ENCODE measurements around the gene PRDM16.

The PRDM16 gene

DNA sequence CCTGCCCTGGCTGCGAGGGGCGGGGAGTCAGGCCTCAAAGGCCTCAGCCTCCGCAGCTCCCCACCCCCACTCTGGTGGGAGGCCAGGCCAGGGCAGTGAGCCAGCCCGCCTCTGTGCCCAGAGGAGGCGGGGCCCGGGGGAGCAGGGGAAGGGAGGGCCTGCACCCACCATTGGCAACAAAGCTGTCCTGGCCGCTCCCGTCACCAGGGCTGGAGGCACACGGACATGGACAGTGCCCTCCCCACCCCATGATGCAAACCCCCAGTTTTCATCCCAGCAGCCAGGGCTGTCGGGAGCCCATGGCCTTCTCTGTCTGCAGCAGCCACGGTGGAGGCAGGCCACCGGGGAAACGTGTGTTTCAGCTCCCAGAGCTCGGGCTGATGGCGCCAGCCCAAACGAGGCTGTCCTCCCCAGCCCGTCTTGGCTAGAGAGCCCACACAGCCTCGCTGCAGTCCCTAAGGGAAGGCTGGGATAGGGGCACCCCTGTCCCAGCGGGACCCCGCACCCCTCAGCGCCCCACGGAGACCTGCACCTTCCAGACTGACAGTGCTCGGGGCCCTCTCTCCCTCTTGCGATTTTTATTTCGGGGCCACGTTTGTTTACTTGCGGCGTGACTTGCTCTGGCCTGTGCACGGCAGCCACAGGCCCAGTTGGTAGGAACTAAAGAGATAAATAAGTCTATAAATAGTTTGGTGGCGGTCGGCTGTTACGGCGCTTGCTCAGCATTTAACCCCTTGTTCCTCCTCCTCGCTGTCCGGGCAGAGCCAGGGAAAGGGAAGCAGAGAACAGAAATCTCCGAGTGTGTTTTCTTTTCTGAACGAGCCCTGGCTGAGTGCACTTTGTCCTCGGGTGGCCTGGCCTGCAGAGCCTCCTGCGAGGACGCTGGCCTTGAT is 101.8 kb downstream of the PRDM16 start:
- FAIRE-seq, result no peak

DNA sequence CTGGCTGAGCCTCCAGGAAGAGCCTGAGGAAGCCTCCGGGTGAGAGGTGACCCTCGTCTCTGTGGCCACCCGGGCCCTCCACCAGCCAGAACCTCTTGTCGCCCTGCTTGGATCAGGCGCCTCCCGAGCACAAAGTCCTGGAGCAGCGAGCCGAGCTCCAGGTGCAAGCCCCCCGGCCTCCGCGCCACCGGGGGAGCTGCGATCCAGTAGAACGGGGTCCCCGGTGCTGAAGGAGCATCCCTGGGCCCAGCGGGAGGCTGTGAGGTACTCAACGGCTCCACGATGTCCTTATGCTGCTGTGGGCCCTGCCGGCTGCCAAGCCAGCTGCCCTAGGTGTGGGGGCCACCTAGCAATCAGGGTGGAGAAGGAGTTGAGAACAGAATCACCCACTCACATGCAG is 102.8 kb downstream of the PRDM16 start:
- no peak for FAIRE-seq

DNA sequence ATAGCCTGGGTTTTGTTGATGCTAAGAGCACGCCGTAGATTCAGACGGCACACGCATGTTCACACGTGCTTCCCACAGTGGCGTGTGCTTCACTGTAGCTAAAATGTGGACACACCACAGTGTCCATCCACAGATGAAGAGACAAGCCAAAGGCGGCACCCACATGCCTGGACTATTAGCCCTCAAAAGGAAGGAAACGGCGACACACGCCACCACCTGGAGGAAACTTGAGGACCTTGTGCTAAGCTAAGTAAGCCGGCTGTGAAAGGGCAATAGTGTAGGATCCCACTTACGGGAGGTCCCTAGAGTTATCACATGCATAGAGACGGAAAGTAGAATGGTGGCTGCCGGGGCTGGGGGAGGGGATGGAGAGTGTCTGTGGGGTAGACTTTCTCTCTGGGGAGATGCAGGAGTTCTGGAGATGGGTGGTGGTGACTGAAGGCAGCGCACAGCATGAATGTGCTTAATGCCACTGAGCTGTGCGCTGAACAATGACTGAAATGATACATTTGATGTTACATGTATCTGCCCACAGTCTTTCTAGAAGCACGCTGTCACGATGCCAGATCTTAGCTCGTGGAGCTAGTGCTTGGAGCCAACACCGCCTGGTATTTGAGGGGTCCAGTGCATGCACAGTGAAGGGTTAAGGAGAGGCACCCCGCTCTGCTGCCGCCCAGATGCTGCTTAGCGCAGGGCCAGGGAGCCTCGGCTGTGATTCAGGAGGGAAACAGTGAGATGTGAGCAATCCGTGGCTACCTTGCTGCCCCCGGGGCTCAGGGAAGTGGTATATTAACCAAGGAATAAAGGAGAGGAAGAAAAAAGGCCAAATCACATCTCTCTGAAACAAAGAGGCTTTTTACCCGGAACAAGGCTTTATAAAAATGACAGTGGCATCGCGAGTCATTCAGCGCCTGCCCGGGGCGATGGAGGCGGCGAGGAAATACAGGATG is 103.7 kb downstream of the PRDM16 start:
- no peak for FAIRE-seq

DNA sequence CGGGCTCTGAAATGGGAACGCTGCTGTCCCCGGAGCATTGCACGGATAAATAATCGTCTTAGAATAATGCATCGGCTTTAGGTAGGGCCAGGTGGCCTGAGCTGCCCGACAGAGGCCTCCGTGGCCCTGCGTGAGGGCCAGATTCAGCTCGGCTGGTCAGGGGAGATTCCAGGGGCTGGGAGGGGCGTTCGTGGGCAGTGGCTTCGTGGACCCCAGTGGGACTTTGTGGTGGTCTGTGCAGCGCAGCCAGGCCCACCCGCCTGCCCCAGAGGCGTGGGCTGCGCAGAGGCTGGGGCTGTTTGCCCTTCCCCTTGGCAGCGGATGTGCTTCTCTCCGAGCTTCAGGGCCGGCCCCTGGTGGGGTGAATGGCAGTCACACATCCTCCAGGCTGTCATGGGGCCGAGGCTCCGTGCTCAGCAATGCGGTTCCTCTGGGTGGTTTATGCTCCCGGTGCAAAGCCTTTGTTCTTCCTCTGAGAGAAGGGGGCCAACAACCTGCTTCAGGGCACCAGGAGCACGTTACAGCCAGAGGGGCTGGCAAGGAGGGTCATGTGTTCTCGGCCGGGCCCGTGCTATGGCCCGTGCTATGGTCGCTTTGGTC is 104.5 kb downstream of the PRDM16 start:
- no peak for FAIRE-seq

DNA sequence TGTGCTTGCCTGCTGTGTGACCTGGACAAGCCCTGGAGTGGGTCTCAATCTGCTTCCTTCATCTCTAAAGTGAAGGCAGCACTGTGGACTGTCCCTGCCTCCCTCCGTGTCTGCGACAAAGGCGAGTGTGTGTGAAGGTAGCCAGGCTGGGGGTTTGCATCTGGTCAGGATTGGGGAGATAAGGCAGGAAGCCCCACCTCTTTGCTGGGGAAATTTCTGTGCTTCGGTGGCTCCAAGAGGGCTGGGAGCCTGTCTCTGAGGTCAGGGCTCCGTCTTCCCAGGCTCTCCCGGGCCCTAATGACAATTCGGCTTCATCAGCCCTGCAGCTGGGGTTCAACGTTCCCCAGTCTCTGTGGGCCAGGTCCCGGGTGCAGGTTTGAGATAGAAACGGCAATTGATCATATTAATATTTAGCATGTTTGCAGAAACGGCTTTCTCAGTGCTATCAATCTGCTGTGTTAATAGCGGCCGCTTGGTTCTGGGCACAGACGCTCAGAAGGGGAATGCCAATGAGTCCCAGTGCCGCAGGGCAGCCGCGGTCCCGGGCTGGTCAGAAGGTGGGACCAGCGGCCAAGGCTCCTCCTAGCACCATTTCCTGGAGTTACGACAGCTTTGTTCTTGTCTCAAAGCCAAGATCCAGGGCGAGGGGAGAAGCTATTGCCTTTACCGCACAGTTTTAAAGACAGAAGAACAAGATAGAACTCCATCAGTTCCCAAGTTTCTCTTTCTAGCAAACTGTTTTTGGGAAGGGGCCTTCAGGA is 105.7 kb downstream of the PRDM16 start:
- no peak for FAIRE-seq

DNA sequence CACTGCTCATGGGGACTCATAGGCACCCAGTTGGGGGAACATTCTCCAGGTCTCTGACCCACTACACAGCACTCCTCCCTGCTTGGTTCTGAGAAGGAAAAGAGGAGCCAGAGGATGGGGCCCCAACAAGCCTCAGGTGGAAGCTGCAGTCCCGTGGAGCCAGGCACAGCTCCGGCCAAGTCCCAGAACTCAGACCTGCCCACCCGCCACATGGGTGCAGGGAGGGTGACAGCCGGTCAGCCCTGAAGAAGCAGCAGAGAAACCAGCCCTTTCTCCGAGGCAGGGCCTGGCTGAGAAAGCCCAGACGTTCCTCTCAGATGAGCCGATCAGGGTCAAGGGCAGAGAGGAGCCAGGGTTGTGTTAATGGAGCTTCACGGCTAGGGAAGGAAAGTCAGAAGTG is 106.5 kb downstream of the PRDM16 start:
- FAIRE-seq, result no peak

DNA sequence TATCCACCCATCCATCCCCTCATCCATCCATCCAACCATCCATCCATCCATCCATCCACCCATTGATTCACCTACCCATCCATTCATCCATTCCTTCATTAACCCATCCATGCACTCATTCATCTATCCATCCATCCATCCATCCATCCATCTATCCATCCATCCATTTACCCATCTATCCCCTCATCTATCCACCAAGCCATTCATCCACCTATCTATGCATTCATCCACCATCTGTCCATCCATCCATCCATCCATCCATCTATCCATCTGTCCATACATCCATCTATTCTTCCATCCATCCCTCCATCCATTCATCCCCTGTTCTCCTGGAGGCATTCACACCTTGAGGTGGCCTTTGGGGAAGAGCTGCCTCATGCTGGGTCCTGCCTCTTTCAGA is 107.0 kb downstream of the PRDM16 start:
- no peak for FAIRE-seq

DNA sequence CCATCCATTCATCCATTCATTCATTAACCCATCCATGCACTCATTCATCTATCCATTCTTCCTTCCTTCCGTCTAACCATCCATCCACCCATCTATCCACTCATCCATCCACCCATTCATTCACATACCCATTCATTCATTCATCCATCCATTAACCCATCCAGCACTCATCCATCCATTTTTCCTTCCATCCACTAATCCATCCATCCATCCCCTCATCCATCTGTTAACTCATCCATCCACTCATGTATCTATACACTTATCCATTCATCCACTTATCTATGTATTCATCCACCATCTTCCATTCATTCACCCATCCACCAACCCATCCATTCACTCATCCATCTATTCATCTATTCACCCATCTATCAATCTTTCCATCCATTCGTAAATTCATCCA is 107.8 kb downstream of the PRDM16 start:
- no peak for FAIRE-seq

DNA sequence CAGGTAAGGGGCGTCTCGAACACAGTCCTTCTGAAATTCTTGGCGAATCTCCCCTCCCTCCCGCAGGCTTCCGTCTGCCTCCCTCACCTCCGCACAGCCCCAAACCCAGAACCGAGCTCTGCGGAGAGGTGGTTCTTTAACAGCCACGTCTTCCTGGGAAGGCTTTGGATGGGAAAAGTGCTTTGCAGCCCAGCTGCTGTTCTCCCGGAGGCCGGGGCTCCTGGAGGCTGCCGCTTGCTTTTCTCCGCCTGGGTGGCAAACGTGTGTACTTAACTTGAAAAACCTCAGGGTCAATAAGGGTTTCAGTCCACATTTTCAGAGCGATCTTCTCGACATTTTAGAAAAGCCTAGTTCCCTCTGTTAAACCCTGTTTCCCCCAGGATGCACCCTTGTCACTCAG is 109.3 kb downstream of the PRDM16 start:
- FAIRE-seq, result no peak

DNA sequence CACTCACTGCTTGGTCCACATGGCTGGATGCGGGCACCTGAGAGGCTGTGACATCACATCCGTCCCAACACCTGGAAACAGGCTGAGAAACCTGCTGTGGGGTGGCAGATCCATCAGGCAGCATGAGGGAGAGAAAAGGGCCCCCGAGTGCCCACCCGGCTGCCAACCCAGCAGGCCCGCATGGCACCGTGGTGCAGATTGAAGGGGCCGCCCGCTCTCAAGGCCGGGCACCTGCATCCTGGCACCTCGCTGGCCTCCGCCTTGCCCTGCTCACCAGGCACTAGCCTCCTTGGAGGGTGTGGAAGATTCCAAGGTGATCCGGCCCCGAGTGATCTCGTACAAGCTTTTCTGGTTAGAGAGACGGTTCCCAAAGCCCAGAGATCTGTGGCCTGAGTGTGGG is 110.5 kb downstream of the PRDM16 start:
- FAIRE-seq, result no peak

DNA sequence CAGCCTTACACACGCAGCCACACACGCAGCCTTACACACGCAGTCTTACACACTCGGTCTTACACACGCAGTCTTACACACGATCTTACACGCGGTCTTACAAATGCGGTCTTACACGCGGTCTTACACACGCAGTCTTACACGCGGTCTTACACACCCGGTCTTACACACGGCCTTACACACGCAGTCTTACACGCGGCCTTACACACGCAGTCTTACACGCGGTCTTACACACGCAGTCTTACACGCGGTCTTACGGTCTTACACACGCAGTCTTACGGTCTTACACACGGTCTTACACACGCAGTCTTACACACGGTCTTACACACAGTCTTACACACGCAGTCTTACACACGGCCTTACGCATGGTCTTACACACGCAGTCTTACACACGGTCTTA is 111.9 kb downstream of the PRDM16 start:
- no peak for FAIRE-seq

DNA sequence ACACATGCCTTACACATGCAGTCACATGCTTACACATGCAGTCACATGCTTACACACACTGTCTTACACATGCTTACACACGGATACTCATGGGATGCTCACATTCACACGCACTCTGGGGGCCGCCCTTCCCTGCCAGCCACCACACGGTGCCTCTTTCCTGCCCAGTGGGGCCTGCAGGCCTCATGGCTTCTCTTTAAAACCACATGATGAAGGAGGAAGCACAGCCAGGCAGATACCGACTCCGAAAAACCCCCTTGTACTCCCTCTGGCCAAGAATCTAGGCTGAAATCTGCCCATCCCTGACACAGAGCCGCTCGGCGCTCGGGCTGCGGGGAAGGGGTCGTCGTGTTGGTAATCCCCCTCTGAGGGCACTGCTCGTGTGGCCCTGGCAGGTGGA is 113.0 kb downstream of the PRDM16 start:
- FAIRE-seq, result no peak

DNA sequence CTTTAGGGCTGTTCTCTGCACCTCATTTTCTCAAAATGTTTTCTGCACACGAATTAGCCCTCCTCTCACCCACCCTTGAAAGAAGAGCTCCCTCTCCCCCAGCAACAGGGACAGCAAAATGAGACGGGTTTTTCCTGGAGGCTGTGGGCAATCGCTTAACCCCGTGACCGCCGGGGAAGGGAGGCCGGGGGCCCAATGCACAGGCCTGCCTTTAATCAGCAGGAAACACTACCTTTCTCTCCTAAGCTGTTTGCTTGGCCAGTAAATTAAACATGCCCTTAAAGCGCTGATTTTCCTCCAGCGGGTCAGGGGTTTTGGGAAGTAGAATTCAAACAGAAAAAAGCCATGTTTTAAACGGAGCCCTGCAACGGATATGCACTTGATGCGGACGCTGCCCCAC is 114.4 kb downstream of the PRDM16 start:
- FAIRE-seq, result no peak

DNA sequence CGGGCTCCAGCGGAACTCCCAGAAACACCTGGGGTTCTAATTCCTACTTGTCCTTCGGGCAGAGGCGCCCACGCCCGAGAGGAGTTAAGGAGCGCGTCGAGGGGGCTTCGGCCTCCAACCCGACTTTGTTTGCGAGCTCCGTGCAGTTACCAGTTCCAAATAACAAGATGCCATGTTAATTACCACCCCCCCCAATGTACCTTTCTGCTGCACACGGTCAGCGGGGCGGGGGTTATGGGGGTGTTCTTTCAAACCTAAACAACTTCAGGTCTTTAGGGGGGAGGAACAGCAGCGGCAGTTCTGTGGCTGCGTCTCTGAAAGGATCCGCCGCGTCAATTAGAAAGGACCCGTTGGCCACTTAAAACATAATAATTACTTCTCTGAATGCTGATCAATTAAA is 114.8 kb downstream of the PRDM16 start:
- FAIRE-seq, result no peak

DNA sequence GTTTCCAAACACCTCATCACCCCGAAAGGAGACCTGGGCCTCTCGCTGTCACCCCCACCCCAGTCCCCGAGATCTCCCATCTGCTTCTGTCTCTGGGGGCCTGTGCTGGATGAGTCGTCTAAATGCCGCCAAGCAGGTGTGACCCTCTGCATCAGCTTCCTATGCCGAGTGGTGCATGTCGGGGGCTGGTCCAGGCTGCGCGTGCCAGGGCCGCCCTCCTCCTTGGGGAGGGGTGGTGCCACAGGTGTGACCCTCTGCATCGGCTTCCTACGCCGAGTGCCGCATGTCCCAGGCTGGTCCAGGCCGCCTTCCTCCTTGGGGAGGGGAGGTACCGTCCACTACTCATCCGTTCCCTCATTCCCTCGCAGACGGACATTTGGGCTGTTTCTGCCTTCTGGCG is 115.7 kb downstream of the PRDM16 start:
- no peak for FAIRE-seq

DNA sequence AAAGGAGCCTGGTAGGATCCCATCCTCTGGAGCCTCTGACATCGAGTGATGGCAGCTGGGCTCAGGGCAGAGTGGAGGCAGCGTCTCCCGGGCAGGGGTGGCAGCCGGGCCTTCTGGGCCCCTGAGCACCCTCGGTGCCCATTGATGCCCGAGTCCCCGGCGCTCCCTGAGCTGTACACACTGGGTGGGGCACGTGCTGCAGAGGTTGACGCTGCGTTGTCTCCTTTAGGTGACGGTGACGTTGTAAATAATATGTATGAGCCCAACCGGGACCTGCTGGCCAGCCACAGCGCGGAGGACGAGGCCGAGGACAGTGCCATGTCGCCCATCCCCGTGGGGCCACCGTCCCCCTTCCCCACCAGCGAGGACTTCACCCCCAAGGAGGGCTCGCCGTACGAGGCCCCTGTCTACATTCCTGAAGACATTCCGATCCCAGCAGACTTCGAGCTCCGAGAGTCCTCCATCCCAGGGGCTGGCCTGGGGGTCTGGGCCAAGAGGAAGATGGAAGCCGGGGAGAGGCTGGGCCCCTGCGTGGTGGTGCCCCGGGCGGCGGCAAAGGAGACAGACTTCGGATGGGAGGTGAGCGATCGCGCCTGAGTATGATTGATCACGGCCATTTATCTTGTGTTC is 117.0 kb downstream of the PRDM16 start:
- no peak for FAIRE-seq

DNA sequence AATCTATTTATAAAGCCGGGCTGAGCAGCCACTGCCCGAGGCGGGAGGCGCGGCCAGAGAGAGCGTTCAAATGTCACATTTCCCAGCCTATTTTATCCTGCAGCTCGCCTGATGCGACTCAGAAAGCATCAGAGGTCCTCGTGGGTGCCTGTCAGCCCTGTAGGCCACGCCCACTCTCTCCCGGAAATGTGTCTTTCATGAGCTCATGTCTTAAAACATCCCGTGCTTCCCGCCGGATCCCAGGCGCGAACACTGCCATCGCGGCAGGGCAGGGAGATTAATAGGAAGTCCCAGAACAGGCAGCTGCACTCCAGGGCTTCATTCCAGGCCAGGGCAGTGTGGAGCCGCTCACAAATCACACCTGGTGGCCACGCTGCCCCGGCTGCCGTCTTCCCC is 117.5 kb downstream of the PRDM16 start:
- FAIRE-seq, result no peak

DNA sequence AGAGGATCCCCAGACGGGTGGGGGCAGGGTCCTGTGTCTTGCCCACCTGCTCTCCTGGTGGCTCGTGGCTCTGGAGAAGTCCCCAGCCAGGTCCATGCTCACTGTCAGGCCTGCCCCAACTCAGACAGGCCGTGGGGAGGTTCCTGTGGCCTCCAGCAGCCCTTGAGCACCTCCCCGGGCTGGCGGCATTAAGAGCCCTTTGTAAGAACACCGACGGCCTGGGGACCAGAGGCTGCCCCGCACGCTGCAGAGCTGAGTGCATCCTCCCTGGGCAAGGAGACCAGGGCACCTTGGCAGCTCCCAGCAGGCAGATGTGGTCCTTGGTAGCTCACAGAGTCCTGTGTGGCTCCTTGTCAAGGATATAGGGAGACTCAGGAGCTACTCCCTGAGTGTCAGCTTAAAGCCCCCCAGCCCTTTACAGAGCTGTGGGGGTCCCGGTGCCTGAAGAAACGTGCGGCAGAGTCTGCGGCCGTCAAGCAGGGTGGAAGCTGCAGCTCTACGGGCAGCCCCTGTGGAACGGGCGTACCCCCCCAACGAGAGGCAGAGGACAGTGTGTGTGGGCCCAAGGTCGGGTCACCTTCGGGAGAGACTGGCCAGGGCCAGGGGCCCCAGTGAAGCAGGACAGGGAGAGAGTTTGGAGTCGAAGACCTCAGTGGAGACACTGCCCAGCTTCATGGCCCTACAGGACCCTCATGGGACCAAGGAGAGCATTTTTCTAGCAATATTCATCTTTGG is 118.6 kb downstream of the PRDM16 start:
- no peak for FAIRE-seq

DNA sequence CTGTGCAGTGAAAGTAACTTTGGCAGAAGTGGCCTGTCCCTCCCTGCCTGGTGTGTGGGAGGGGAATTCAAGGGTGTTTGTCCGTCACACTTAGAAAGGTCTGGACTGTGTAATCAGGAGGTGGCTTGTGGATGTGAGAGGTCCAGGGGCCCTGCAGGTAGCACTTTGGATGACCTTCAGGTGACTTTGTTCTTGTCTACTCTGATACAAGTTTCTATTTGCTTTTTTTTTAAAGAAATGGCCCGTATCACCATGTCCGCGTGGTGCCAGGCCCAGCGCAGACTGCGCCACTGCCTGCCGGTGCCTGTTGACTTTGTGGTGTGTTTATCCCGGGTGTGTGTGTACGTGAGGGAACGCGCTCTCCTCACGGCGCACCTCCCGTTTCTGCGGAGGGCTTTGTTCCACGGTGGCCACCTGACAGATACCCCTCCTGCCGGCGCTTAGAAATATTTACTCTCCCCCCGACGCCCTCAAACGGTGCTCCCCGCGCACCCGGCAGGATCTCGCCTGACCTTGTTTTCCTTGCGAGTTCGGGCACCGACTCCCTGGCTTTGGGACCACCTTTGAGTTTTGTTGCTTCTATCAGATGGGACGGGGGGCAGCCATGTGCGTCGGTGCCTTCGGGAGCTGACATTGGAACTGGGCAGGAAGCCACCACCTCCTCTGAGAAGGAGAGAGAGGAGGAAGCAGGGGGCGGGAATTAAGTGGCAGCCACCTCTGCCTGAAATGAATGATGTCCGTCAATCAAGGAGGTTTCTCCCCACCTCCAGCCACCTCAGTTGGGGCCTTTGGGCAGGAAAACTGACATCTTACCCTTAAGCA is 119.4 kb downstream of the PRDM16 start:
- no peak for FAIRE-seq

DNA sequence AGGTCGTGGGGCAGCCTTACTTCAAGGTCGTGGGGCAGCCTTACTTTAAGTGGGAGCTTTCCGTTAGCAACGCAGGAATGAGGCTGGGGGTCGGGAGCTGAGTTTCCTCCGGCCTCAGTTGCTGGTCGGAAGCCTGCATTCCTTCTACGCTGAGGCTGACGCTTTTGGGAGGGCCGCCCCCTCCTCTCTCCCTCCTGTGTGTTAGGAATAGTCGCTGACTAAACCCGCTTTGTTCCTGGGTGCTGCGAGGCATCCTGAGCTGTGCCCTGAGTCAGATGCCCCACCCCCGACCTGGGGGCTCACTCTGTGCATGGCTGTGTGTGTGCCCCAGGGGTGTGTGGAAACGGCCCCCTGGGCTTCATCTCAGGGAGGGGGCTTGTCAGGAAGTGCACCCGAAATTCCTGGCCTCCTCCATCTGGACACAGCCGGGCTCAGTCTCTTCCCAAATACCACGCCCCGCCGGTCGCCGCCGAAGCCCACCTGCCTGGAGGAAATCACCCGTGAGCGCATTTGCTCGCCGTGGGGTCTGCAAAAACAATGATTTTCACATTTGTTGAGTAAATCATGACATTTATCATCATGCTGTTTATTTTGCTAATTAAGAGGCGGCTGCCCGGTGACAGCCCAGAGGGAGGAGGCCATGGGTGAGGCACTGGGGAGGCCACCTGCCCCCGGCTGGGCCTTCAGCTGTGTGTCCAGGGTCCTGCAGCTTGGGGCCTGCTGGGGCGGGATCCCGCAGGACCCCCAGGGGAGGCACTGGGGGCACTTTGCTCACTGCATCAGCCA is 121.4 kb downstream of the PRDM16 start:
- FAIRE-seq, result no peak

Data from TTC549 (cell line).